BE2C (cell line): ENCODE results near the gene IGSF6.

Experiments used
- DNase-seq: peaks from one replicate; pipeline ENCODE4 v3.0.0-alpha.2; 2020
- H3K27me3 ChIP-seq: fragments of 250-450 bp; sonication (Bioruptor Pico); 2 replicates; pipeline ENCODE4 v1.5.1; 2020; ENCODE audit warnings: mild to moderate bottlenecking
- H3K36me3 ChIP-seq: fragments of 250-450 bp; sonication (Bioruptor Pico); 2 replicates; pipeline ENCODE4 v1.5.1; 2020; ENCODE audit warnings: mild to moderate bottlenecking
- H3K4me1 ChIP-seq: fragments of 250-450 bp; sonication (Bioruptor Pico); 2 replicates; pipeline ENCODE4 v1.5.1; 2020
- H3K4me3 ChIP-seq: 2 replicates; pipeline ENCODE4 v1.5.1; 2011; ENCODE audit warnings: low read depth, low read length
- H3K9me3 ChIP-seq: fragments of 250-450 bp; sonication (Bioruptor Pico); 2 replicates; pipeline ENCODE4 v1.5.1; 2020
- CTCF ChIP-seq: IDR thresholded peaks from 2 replicates; pipeline ENCODE4 v1.5.1; 2012; ENCODE audit warnings: mild to moderate bottlenecking, low read depth, low read length

IGSF6 gene

GRCh38 chr16:21602785-21603184 is 49.6 kb downstream of the IGSF6 start:
- peaks cover 3% of the 10 kb centered on the region; the same call in 1 of the 2 replicates for H3K4me1 ChIP-seq
- no peaks in the 10 kb centered on the region for H3K27me3 ChIP-seq
- TF ChIP-seq CTCF: no peak
- no peaks in the 10 kb centered on the region for H3K9me3 ChIP-seq
- H3K36me3 ChIP-seq: no peaks in the 10 kb centered on the region
- no peak for DNase-seq
- no peak overlapping the region for H3K4me3 ChIP-seq

- H3K4me1 ChIP-seq: peaks cover 3% of the 10 kb centered on the region; the same call in 1 of the 2 replicates
- no peaks in the 10 kb centered on the region for H3K27me3 ChIP-seq
- no peaks in the 10 kb centered on the region for H3K36me3 ChIP-seq
- no peaks in the 10 kb centered on the region for H3K9me3 ChIP-seq
- TF ChIP-seq CTCF: no peak
- peak overlapping the region; percentile 98 for H3K4me3 ChIP-seq
- DNase-seq: no peak
Measured at GRCh38 chr16:21600031-21600773, 52.2 kb downstream of the IGSF6 start.

GRCh38 chr16:21599122-21600030 is 53.0 kb downstream of the IGSF6 start, which contains the start of gene METTL9:
TSS of gene METTL9 (plus strand) at chr16:21599577. CDS start at chr16:21599734, 157 bp downstream.
- Histone ChIP-seq H3K27me3 (no peaks in the 10 kb centered on the region), H3K9me3 (no peaks in the 10 kb centered on the region), H3K4me3 (peak within 1 kb of the TSS; percentile 98), H3K36me3 (no peaks in the 10 kb centered on the region), H3K4me1 (peaks cover 3% of the 10 kb centered on the region; the same call in 1 of the 2 replicates)
- TF ChIP-seq CTCF: no peak
- DNase-seq: peak; percentile 97

- DNase-seq: no peak
- no peak for TF ChIP-seq CTCF
- Histone ChIP-seq H3K9me3 (no peaks in the 10 kb centered on the region), H3K4me3 (peak overlapping the region; percentile 98), H3K27me3 (no peaks in the 10 kb centered on the region), H3K4me1 (peaks cover 3% of the 10 kb centered on the region; the same call in 1 of the 2 replicates), H3K36me3 (no peaks in the 10 kb centered on the region)
Measured at GRCh38 chr16:21598701-21599121, 53.7 kb downstream of the IGSF6 start.

GRCh38 chr16:21598206-21598605 is 54.2 kb downstream of the IGSF6 start:
- Histone ChIP-seq H3K36me3 (no peaks in the 10 kb centered on the region), H3K27me3 (no peaks in the 10 kb centered on the region), H3K4me3 (peak overlapping the region; percentile 98), H3K4me1 (peaks cover 3% of the 10 kb centered on the region; the same call in 1 of the 2 replicates), H3K9me3 (no peaks in the 10 kb centered on the region)
- TF ChIP-seq CTCF: no peak
- DNase-seq: no peak
